Measurements from ENCODE around the gene TAT.

- TF ChIP-seq GATA2 (IDR thresholded peaks at IDR 0.05; ENCODE audit: low read depth, low read length) (no peak), GATA3 (IDR thresholded peaks at IDR 0.05; ENCODE audit: low read depth, low read length) (no peak)
Observed at GRCh38 chr16:71593048-71593999, 16.4 kb upstream of the TAT start.

Measured in SH-SY5Y (cell line).